ENCODE measurements around the gene ZIK1. TPM values are rescaled to one million over a fixed set of nuclear protein-coding genes. Genes with fewer than 3 reads are reported as not detected.
A peak's percentile ranks its signal among the peaks of the same experiment; 100 is the strongest.

The ZIK1 gene
- polyA plus RNA-seq, 1 donor (not counting 4 experiments of a cell fraction or from before 2014, with no cell fraction given) = 3.9 TPM

- Histone ChIP-seq H3K79me2 (ENCODE audit: control insufficient read depth, insufficient read depth, low read length) (peaks cover 2% of the 10 kb centered on the region), H3K4me2 (ENCODE audit: control insufficient read depth, extremely low read depth, insufficient read depth, low read depth, low read length) (no peak overlapping the region), H4K20me1 (ENCODE audit: control insufficient read depth, extremely low read depth, insufficient read depth, low read length) (no peaks in the 10 kb centered on the region), H3K4me1 (ENCODE audit: control insufficient read depth, extremely low read depth, insufficient read depth, low read length) (peaks cover 17% of the 10 kb centered on the region), H3K9me3 (ENCODE audit: control insufficient read depth, low read depth, low read length) (peaks cover 26% of the 10 kb centered on the region), H3K9me1 (ENCODE audit: control insufficient read depth, extremely low read depth, insufficient read depth, low read length) (no peaks in the 10 kb centered on the region), H3K27ac (ENCODE audit: control insufficient read depth, insufficient read depth, low read length) (no peak overlapping the region), H3K36me3 (ENCODE audit: control insufficient read depth in 2 of 2, extremely low read depth in 1 of 2, insufficient read depth in 2 of 2, low read length in 2 of 2) (peaks cover 8 to 10% of the 10 kb centered on the region in 2 experiments), H2AFZ (ENCODE audit: control insufficient read depth, low read length) (no peak overlapping the region), H3K27me3 (ENCODE audit: control insufficient read depth, extremely low read depth, insufficient read depth, low read length) (no peaks in the 10 kb centered on the region), H3K9ac (ENCODE audit: control insufficient read depth, extremely low read depth, insufficient read depth, low read length) (no peak overlapping the region), H3K4me3 (ENCODE audit: control insufficient read depth in 2 of 3, extremely low read depth in 1 of 3, insufficient read depth in 2 of 3, low read depth in 1 of 3, low read length in 3 of 3) (no peak overlapping the region)
- DNase-seq (ENCODE audit: low read depth, low spot score) (no peak), FAIRE-seq (no peak)
- TF ChIP-seq CTCF (optimal IDR thresholded peaks at IDR 0.05 in 1 of 3, IDR thresholded peaks at IDR 0.05 in 1 of 3, conservative IDR thresholded peaks at IDR 0.05 in 1 of 3; ENCODE audit: extremely low read depth in 1 of 3, insufficient read depth in 2 of 3, low read length in 3 of 3) = no peak
- TF ChIP-seq EZH2 (IDR thresholded peaks at IDR 0.05; ENCODE audit: low read length) = no peak
- dilution Hi-C loops (cut with MboI; ENCODE audit: extremely low pct_ligation_motif_present, low sequenced_read_pairs) = no loop called here
Measured at GRCh38 chr19:57587529-57587928, 3.6 kb downstream of the ZIK1 start.

GRCh38 chr19:57599377-57599760 is 15.4 kb downstream of the ZIK1 start:
- Histone ChIP-seq H2AFZ (ENCODE audit: control insufficient read depth, low read length) (peak overlapping the region; percentile 97), H3K27me3 (ENCODE audit: control insufficient read depth, extremely low read depth, insufficient read depth, low read length) (no peaks in the 10 kb centered on the region), H3K36me3 (ENCODE audit: control insufficient read depth in 2 of 2, extremely low read depth in 1 of 2, insufficient read depth in 2 of 2, low read length in 2 of 2) (peaks cover 0 to 3% of the 10 kb centered on the region in 2 experiments), H3K4me2 (ENCODE audit: control insufficient read depth, extremely low read depth, insufficient read depth, low read depth, low read length) (peak overlapping the region; percentile 93), H3K9me3 (ENCODE audit: control insufficient read depth, low read depth, low read length) (no peaks in the 10 kb centered on the region), H3K4me3 (ENCODE audit: control insufficient read depth in 2 of 3, extremely low read depth in 1 of 3, insufficient read depth in 2 of 3, low read depth in 1 of 3, low read length in 3 of 3) (peak overlapping the region; percentile 77 to 87 (median 85)), H3K79me2 (ENCODE audit: control insufficient read depth, insufficient read depth, low read length) (peaks cover 15% of the 10 kb centered on the region), H3K9ac (ENCODE audit: control insufficient read depth, extremely low read depth, insufficient read depth, low read length) (no peak overlapping the region), H4K20me1 (ENCODE audit: control insufficient read depth, extremely low read depth, insufficient read depth, low read length) (no peaks in the 10 kb centered on the region), H3K27ac (ENCODE audit: control insufficient read depth, insufficient read depth, low read length) (no peak overlapping the region), H3K9me1 (ENCODE audit: control insufficient read depth, extremely low read depth, insufficient read depth, low read length) (no peaks in the 10 kb centered on the region), H3K4me1 (ENCODE audit: control insufficient read depth, extremely low read depth, insufficient read depth, low read length) (peaks cover 5% of the 10 kb centered on the region)
- dilution Hi-C loops (cut with MboI; ENCODE audit: extremely low pct_ligation_motif_present, low sequenced_read_pairs) = no loop called here
- DNase-seq (ENCODE audit: low read depth, low spot score) (no peak), FAIRE-seq (no peak)
- no peak for TF ChIP-seq EZH2 (IDR thresholded peaks at IDR 0.05; ENCODE audit: low read length)
- peak in 1 of 3 experiments; percentile 1 for TF ChIP-seq CTCF (optimal IDR thresholded peaks at IDR 0.05 in 1 of 3, IDR thresholded peaks at IDR 0.05 in 1 of 3, conservative IDR thresholded peaks at IDR 0.05 in 1 of 3; ENCODE audit: extremely low read depth in 1 of 3, insufficient read depth in 2 of 3, low read length in 3 of 3)

All from keratinocyte (primary cell).